OCI-LY3 (cell line): ENCODE results near the gene CLMP.

Source experiments
- EZH2phosphoT487 ChIP-seq: fragments of 200-600 bp; shearing (Covaris generic); IDR thresholded peaks from 2 replicates; pipeline ENCODE4 v1.6.1; 2018; ENCODE audit warnings: antibody characterized with exemption, mixed run types, low read depth
- TF ChIP-seq, protein P1 (sequence below): fragments of 200-600, 300-600 bp; sonication (generic); IDR thresholded peaks from 2 replicates; pipeline ENCODE4 v1.5.1; 2014; ENCODE audit warnings: antibody characterized with exemption, low read length, low read depth

DNA sequence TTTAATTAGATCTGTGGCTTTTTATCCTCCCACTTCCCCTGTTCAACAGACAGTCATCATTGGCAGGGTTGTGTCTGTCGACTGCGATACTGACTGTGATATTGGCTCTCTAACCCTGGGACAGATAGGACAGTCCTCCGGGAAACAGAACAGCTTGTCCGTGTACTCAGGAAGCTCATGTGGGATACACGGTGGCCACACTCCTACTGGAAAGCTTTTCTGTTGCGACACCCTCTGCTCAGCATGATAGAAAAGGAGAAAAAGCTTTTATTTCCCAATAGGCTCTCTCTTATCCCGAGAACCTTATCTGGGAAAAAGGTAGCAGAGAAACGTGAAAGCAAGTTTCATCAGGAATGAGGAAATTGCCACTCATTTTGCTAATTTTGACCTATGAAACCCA is 72.7 kb downstream of the CLMP start:
- TF ChIP-seq, protein P1, sequence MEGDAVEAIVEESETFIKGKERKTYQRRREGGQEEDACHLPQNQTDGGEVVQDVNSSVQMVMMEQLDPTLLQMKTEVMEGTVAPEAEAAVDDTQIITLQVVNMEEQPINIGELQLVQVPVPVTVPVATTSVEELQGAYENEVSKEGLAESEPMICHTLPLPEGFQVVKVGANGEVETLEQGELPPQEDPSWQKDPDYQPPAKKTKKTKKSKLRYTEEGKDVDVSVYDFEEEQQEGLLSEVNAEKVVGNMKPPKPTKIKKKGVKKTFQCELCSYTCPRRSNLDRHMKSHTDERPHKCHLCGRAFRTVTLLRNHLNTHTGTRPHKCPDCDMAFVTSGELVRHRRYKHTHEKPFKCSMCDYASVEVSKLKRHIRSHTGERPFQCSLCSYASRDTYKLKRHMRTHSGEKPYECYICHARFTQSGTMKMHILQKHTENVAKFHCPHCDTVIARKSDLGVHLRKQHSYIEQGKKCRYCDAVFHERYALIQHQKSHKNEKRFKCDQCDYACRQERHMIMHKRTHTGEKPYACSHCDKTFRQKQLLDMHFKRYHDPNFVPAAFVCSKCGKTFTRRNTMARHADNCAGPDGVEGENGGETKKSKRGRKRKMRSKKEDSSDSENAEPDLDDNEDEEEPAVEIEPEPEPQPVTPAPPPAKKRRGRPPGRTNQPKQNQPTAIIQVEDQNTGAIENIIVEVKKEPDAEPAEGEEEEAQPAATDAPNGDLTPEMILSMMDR, result no peak
- TF ChIP-seq EZH2phosphoT487, result no peak
